A549 treated with RU486 at 1 μM for 4 hours (cell line): ENCODE data around the gene RNU7-1. TPM values are rescaled to one million over a fixed set of nuclear protein-coding genes. Genes with fewer than 3 reads are reported as not detected.

ENCODE experiments used
- total RNA-seq: library from RNA; stranded (reverse); fragments of 200-300 nt; extraction: Qiagen RNA extraction; gene quantifications from 5 replicates; pipeline ENCODE4 v1.2.3, GENCODE V29; 2022; ENCODE audit warnings: low read depth

RNU7-1 gene
- total RNA-seq = not detected in 5 replicates

GRCh38 chr12:6943722-6944380, at the start of gene RNU7-1, which contains the start of gene C12orf57:
Gene RNU7-1 (plus strand): TSS chr12:6943816.
Gene C12orf57 (plus strand): TSS chr12:6944022. CDS start chr12:6944122, 100 bp downstream.

GRCh38 chr12:6904280-6905276, 39.0 kb upstream of the RNU7-1 start, which contains the start of gene LRRC23:
Gene LRRC23 (plus strand): TSS chr12:6904822. CDS start chr12:6905634, 812 bp downstream.

GRCh38 chr12:6914246-6914946, 29.2 kb upstream of the RNU7-1 start, which contains the start of gene ENO2:
Gene ENO2 (plus strand): TSS chr12:6914580. CDS start chr12:6915833, 1,253 bp downstream.

GRCh38 chr12:6927379-6928021, 16.1 kb upstream of the RNU7-1 start, which contains the start of gene ATN1:
Gene ATN1 (plus strand): TSS chr12:6927959. CDS start chr12:6934002, 6,043 bp downstream.

GRCh38 chr12:6950811-6951540, 7.4 kb downstream of the RNU7-1 start, which contains the start of gene PTPN6:
Gene PTPN6 (plus strand): TSS chr12:6951356. CDS start chr12:6951513, 157 bp downstream.

Other genes starting within 250 kb of the RNU7-1 start
- gene PIANP, start 243.0 kb upstream of the RNU7-1 start, total RNA-seq = 0.51 to 1.1 TPM (median 0.81 TPM) in 5 replicates
- gene COPS7A, start 219.8 kb upstream of the RNU7-1 start, total RNA-seq = 45.2 to 57.8 TPM (median 55.4 TPM) in 5 replicates
- 260 to 330 TPM (median 311 TPM) in 5 replicates for gene MLF2, start 190.7 kb upstream of the RNU7-1 start, total RNA-seq
- gene PTMS, start 177.5 kb upstream of the RNU7-1 start, total RNA-seq = 655 to 1,143 TPM (median 965 TPM) in 5 replicates
- 0.69 to 1.6 TPM (median 1.3 TPM) in 5 replicates for gene LAG3, start 171.3 kb upstream of the RNU7-1 start, total RNA-seq
- not detected in 5 replicates for gene CD4, start 154.3 kb upstream of the RNU7-1 start, total RNA-seq
- 0.22 to 1.1 TPM (median 0.49 TPM) in 5 replicates for gene GPR162, start 122.0 kb upstream of the RNU7-1 start, total RNA-seq
- 20.6 to 31.4 TPM (median 26.1 TPM) in 5 replicates for gene P3H3, start 115.4 kb upstream of the RNU7-1 start, total RNA-seq
- gene GNB3, start 102.9 kb upstream of the RNU7-1 start, total RNA-seq = 1.0 to 3.0 TPM (median 1.9 TPM) in 5 replicates
- gene CDCA3, start 92.5 kb upstream of the RNU7-1 start, total RNA-seq = 77.3 to 87.9 TPM (median 81.9 TPM) in 5 replicates
- 74.4 to 95.2 TPM (median 79.1 TPM) in 5 replicates for gene USP5, start 91.7 kb upstream of the RNU7-1 start, total RNA-seq
- 1,427 to 1,634 TPM (median 1,600 TPM) in 5 replicates for gene TPI1, start 76.3 kb upstream of the RNU7-1 start, total RNA-seq
- 15.4 to 25.5 TPM (median 22.8 TPM) in 5 replicates for gene SPSB2, start 70.5 kb upstream of the RNU7-1 start, total RNA-seq
- 16.6 to 19.4 TPM (median 18.2 TPM) in 5 replicates for gene LRRC23, start 39.0 kb upstream of the RNU7-1 start, total RNA-seq
- gene ENO2, start 29.2 kb upstream of the RNU7-1 start, total RNA-seq = 36.1 to 43.9 TPM (median 38.6 TPM) in 5 replicates
- gene ATN1, start 15.9 kb upstream of the RNU7-1 start, total RNA-seq = 46.3 to 79.4 TPM (median 70.1 TPM) in 5 replicates
- gene C12orf57, start 206 bp downstream of the RNU7-1 start, total RNA-seq = 259 to 304 TPM (median 287 TPM) in 5 replicates
- 9.5 to 14.0 TPM (median 11.9 TPM) in 5 replicates for gene PTPN6, start 7.5 kb downstream of the RNU7-1 start, total RNA-seq
- gene PHB2, start 26.8 kb downstream of the RNU7-1 start, total RNA-seq = 303 to 358 TPM (median 334 TPM) in 5 replicates
- 61.3 to 85.1 TPM (median 67.4 TPM) in 5 replicates for gene EMG1, start 27.1 kb downstream of the RNU7-1 start, total RNA-seq
- 33.9 to 38.3 TPM (median 36.4 TPM) in 5 replicates for gene LPCAT3, start 74.7 kb downstream of the RNU7-1 start, total RNA-seq
- 38.1 to 57.7 TPM (median 45.5 TPM) in 5 replicates for gene C1S, start 116.9 kb downstream of the RNU7-1 start, total RNA-seq
- 25.4 to 46.6 TPM (median 28.4 TPM) in 5 replicates for gene C1R, start 148.6 kb downstream of the RNU7-1 start, total RNA-seq
- gene C1RL, start 165.4 kb downstream of the RNU7-1 start, total RNA-seq = 9.8 to 15.2 TPM (median 11.2 TPM) in 5 replicates
- gene RBP5, start 185.1 kb downstream of the RNU7-1 start, total RNA-seq = not detected in 5 replicates
- 11.3 to 15.3 TPM (median 14.5 TPM) in 5 replicates for gene CLSTN3, start 186.6 kb downstream of the RNU7-1 start, total RNA-seq
- gene PEX5, start 245.9 kb downstream of the RNU7-1 start, total RNA-seq = 27.0 to 36.0 TPM (median 31.8 TPM) in 5 replicates